Tibial nerve (tissue), 4 donors: ENCODE data around the gene MMEL1. TPM values are rescaled to one million over a fixed set of nuclear protein-coding genes. Genes with fewer than 3 reads are reported as not detected.

ENCODE experiments used
- DNase-seq, 2 donors: peaks; one replicate each; pipeline ENCODE4 v3.0.0-alpha.2; 2019; ENCODE audit warnings: low spot score in 2 of 2
- H3K27ac ChIP-seq, 4 donors: fragments of 200-600 bp; sonication (generic) in 3 of 4; one replicate each; pipeline ENCODE4 v1.5.1; 2017 to 2019; ENCODE audit warnings: mild to moderate bottlenecking in 1 of 4
- H3K27me3 ChIP-seq, 2 donors: fragments of 200-600 bp; sonication (generic) in 1 of 2; one replicate each; pipeline versions ENCODE4 v1.5.1 to v1.6.0; 2017 to 2019
- H3K36me3 ChIP-seq, 3 donors: fragments of 200-600 bp; sonication (generic); one replicate each; pipeline ENCODE4 v1.5.1; 2018 to 2019
- H3K4me1 ChIP-seq, 4 donors: fragments of 200-600 bp; sonication (generic) in 3 of 4; one replicate each; pipeline ENCODE4 v1.5.1; 2017 to 2019
- H3K4me3 ChIP-seq, 4 donors: fragments of 200-600 bp; sonication (generic) in 3 of 4; one replicate each; pipeline ENCODE4 v1.5.1; 2017 to 2019; ENCODE audit warnings: mild to moderate bottlenecking in 1 of 4, moderate library complexity in 1 of 4
- H3K9me3 ChIP-seq, 4 donors: fragments of 200-600 bp; sonication (generic) in 3 of 4; one replicate each; pipeline ENCODE4 v1.5.1; 2017 to 2019
- EP300 ChIP-seq, 2 donors: sonication (generic); formaldehyde crosslinking; IDR thresholded peaks; one replicate each; pipeline ENCODE4 v1.6.1; 2017; ENCODE audit warnings: antibody characterized with exemption in 2 of 2, mild to moderate bottlenecking in 1 of 2
- POLR2A ChIP-seq, 2 donors: fragments of 450-650 bp; IDR thresholded peaks; one replicate each; pipeline ENCODE4 v1.6.1; 2017; ENCODE audit warnings: antibody characterized with exemption in 2 of 2, mild to moderate bottlenecking in 2 of 2, moderate library complexity in 2 of 2
- WGBS, 2 donors: methylation state at CpG; one replicate each; pipeline ENCODE4 v1.1.5; 2018; 5-methylcytosine and 5-hydroxymethylcytosine counted together
- total RNA-seq, 4 donors: library from RNA; depleted of rRNA; stranded (reverse); fragments of >200 nt; gene quantifications; one replicate each; pipeline ENCODE4 v1.1.0, GENCODE V29; 2016
- TF ChIP-seq, protein P1 (sequence below), 5 experiments: fragments of 200-600 bp in 3 of 5; fragments of 450-650 bp in 2 of 5; sonication (generic) in 3 of 5; IDR thresholded peaks; one replicate each; pipeline ENCODE4 v1.5.1; 2016 to 2019; ENCODE audit warnings: antibody characterized with exemption in 5 of 5, mild to moderate bottlenecking in 3 of 5, moderate library complexity in 2 of 5

MMEL1 gene
- total RNA-seq, 4 donors from 2014 or later, result 0.21 to 2.2 TPM; not detected in 2

DNA sequence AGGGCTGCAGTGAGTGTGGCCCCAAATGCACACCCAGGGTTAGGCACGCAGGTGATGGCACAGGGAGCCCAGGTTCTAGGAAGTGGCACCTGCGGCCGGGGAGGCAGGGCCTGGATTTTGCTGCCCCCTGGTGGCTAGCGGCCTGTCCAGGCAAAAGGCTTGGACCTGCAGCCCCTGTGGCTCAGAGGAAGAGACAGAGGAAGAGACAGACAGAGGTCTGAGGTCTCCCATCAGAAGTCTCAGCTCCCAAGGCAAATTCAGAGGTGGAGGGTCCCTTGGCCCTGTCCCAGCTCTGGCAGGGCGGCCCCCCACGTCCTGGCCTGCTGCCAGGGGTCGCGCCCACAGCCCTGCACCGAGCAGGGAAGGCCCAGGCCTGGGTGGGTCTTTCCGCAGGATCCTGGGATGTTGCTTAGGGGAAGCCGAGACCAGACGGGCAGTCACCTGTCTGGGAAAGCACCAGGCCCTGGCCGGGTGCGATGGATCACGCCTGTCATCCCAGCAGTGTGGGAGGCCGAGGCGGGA lies 84.7 kb downstream of the MMEL1 start:
- peak; percentile 72 to 77 for DNase-seq
- no peaks in the 10 kb centered on the region for H3K9me3 ChIP-seq
- H3K4me3 ChIP-seq, result peak overlapping the region; percentile 19 to 68 (median 46)
- no peaks in the 10 kb centered on the region for H3K27me3 ChIP-seq
- H3K27ac ChIP-seq, result peak overlapping the region; percentile 94 to 98 (median 96)
- peaks cover 0 to 67% (median 48%) of the 10 kb centered on the region in 4 donors for H3K4me1 ChIP-seq
- H3K36me3 ChIP-seq, result no peaks in the 10 kb centered on the region
- TF ChIP-seq EP300 (IDR thresholded peaks at IDR 0.05), result no peak
- TF ChIP-seq, protein P1, sequence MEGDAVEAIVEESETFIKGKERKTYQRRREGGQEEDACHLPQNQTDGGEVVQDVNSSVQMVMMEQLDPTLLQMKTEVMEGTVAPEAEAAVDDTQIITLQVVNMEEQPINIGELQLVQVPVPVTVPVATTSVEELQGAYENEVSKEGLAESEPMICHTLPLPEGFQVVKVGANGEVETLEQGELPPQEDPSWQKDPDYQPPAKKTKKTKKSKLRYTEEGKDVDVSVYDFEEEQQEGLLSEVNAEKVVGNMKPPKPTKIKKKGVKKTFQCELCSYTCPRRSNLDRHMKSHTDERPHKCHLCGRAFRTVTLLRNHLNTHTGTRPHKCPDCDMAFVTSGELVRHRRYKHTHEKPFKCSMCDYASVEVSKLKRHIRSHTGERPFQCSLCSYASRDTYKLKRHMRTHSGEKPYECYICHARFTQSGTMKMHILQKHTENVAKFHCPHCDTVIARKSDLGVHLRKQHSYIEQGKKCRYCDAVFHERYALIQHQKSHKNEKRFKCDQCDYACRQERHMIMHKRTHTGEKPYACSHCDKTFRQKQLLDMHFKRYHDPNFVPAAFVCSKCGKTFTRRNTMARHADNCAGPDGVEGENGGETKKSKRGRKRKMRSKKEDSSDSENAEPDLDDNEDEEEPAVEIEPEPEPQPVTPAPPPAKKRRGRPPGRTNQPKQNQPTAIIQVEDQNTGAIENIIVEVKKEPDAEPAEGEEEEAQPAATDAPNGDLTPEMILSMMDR (IDR thresholded peaks at IDR 0.05), result peak; percentile 90 to 97 (median 93)
- WGBS, 2 donors, result 5 to 6% methylated on average over 14 to 15 of the region's 17 CpGs

DNA sequence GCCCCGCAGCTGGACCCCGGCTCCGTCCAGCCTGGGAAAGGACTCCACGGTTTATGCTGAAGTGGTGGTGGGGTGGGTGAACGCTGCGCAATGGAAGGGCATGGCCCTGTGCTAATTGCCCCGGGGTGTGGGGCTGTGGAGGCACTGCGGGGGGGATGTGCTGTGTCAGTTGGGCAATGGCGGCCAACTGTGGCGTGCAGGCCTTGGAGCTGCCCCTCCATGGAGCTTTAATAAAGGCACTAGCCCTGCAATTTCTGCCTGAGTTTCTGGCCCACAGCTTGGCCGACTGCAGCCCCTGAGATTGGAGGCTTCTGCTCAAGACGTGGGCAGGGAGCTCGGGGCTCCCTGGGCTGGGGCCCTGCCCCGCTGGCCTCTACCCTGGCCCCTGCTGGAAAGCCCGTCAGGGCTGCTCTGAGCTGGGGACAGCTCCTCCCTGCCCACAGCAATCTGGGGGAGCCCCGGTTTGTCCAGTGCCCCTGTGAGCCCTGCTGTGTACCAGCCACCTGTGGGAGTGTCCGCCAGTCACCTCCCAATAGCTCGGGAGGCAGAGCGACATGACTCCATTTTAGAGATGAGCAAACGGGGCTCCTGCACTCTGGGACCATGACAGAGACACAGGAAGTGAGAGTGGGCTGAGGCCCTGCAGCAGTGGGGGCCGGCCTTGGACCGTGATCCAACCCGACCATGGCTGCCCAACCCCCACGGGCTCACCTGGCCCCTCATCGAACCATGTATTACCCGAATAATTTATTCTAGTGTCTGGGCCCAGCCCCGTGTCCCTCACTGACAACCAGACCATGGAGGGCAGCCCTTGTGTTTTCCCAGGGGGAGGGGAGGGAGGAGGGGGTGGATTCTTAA lies 85.4 kb downstream of the MMEL1 start:
- Histone ChIP-seq H3K27me3 (no peaks in the 10 kb centered on the region), H3K4me1 (peaks cover 0 to 67% (median 48%) of the 10 kb centered on the region in 4 donors), H3K36me3 (no peaks in the 10 kb centered on the region), H3K9me3 (no peaks in the 10 kb centered on the region), H3K4me3 (peak overlapping the region; percentile 36 to 68 (median 51)), H3K27ac (peak overlapping the region; percentile 94 to 98 (median 96))
- no peak for TF ChIP-seq POLR2A (IDR thresholded peaks at IDR 0.05)
- TF ChIP-seq, protein P1 (IDR thresholded peaks at IDR 0.05), result no peak
- no peak for TF ChIP-seq EP300 (IDR thresholded peaks at IDR 0.05)
- DNase-seq, result peak in 1 of 2 donors; percentile 30
- WGBS, 2 donors, result 11 to 14% methylated on average over 25 to 27 of the region's 27 CpGs

- WGBS, 2 donors, result 0 to 6% methylated on average over 8 to 22 of the region's 52 CpGs
These were observed 86.2 kb downstream of the MMEL1 start for GRCh38 chr1:2546515-2547209.

DNA sequence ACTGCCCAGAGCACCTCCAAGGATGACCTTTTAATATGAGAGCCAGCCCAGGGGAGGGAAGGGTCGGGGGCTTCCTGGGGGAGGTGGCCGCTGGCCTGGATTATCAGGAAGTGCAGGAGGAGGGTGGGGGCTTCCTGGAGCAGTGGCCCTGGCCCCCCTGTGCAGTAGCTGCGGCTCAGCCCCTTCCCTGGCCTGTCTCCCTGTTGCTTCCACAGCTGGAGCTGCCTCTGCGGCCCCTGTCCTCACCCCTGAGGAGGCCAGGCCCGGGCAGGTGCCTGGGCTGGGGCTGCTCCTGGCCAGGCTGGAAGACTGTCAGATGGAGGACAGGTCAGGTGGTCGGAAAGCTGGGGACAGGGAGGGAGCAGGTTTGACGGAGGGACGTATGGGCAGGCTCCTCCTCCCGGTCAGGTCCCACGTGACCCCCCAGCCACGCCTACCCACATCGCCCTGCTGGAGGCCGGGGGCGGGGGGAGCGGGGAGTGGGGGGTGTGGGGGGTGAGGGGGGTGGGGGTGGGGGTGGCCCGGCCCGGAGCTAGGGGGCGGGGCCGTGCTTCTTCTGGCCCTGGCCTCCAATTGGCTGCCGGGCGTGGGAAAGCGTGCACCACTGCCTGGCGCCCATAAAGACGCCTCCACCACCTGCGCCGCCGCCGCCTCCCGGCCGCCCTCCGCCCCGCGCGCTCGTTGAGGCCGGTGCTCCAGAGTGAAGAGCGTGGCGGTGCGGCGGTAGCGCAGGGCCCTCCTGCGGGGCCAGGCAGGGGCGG lies 86.9 kb downstream of the MMEL1 start:
- no peak for TF ChIP-seq POLR2A (IDR thresholded peaks at IDR 0.05)
- peak; percentile 78 for DNase-seq

More at GRCh38 chr1:2546515-2547209, 86.2 kb downstream of the MMEL1 start:
- Histone ChIP-seq H3K4me3 (peak overlapping the region; percentile 36 to 68 (median 51)), H3K4me1 (peaks cover 0 to 67% (median 49%) of the 10 kb centered on the region in 4 donors), H3K36me3 (no peaks in the 10 kb centered on the region), H3K27ac (peak overlapping the region; percentile 94 to 98 (median 96)), H3K9me3 (no peaks in the 10 kb centered on the region), H3K27me3 (no peaks in the 10 kb centered on the region)
- TF ChIP-seq, protein P1 (IDR thresholded peaks at IDR 0.05), result peak in 2 of 5 experiments; percentile 36 to 42
- TF ChIP-seq POLR2A (IDR thresholded peaks at IDR 0.05), result peak; percentile 41 to 47
- peak in 1 of 2 donors; percentile 76 for TF ChIP-seq EP300 (IDR thresholded peaks at IDR 0.05)
- DNase-seq, result peak; percentile 68 to 81

More for the DNA sequence above, 86.9 kb downstream of the MMEL1 start:
- no peaks in the 10 kb centered on the region for H3K36me3 ChIP-seq
- WGBS, 2 donors, result 8% methylated on average over 10 to 12 of the region's 43 CpGs
- H3K9me3 ChIP-seq, result no peaks in the 10 kb centered on the region
- peak overlapping the region; percentile 36 to 68 (median 51) for H3K4me3 ChIP-seq
- H3K4me1 ChIP-seq, result peaks cover 0 to 71% (median 51%) of the 10 kb centered on the region in 4 donors
- H3K27me3 ChIP-seq, result peaks cover 0 to 4% of the 10 kb centered on the region in 2 donors
- H3K27ac ChIP-seq, result peak overlapping the region; percentile 94 to 98 (median 96)
